EL (cell line): ENCODE results near the gene TMEM151B.

Experiments used
- DNase-seq: peaks from one replicate; pipeline ENCODE4 v3.0.0-alpha.2; 2016

The TMEM151B gene

GRCh38 chr6:44285552-44286284 lies 15.5 kb downstream of the TMEM151B start:
- DNase-seq: no peak

GRCh38 chr6:44286285-44286565 lies 16.0 kb downstream of the TMEM151B start:
- DNase-seq: no peak

- DNase-seq: no peak
Observed at GRCh38 chr6:44286747-44287146, 16.5 kb downstream of the TMEM151B start.

GRCh38 chr6:44289726-44290260 lies 19.5 kb downstream of the TMEM151B start:
- no peak for DNase-seq

- DNase-seq: no peak
Observed at GRCh38 chr6:44291841-44292240, 21.6 kb downstream of the TMEM151B start.

- no peak for DNase-seq
Observed at GRCh38 chr6:44292661-44293365, 22.6 kb downstream of the TMEM151B start.

- DNase-seq: no peak
Observed at GRCh38 chr6:44294832-44295791, 24.9 kb downstream of the TMEM151B start.

GRCh38 chr6:44297063-44298038 lies 27.1 kb downstream of the TMEM151B start:
- peak; percentile 31 for DNase-seq

- DNase-seq: no peak
Observed at GRCh38 chr6:44298055-44298803, 28.0 kb downstream of the TMEM151B start.

GRCh38 chr6:44298864-44299263 lies 28.6 kb downstream of the TMEM151B start:
- DNase-seq: no peak

- DNase-seq: no peak
Observed at GRCh38 chr6:44300292-44300823, 30.1 kb downstream of the TMEM151B start.

GRCh38 chr6:44301106-44301505 lies 30.9 kb downstream of the TMEM151B start:
- DNase-seq: no peak

GRCh38 chr6:44301782-44302564 lies 31.7 kb downstream of the TMEM151B start:
- no peak for DNase-seq

- no peak for DNase-seq
Observed at GRCh38 chr6:44302856-44303255, 32.6 kb downstream of the TMEM151B start.

GRCh38 chr6:44303842-44304241 lies 33.6 kb downstream of the TMEM151B start:
- DNase-seq: no peak

GRCh38 chr6:44304282-44305199 lies 34.3 kb downstream of the TMEM151B start:
- peak; percentile 41 for DNase-seq

GRCh38 chr6:44305200-44305725 lies 35.0 kb downstream of the TMEM151B start:
- DNase-seq: no peak

- no peak for DNase-seq
Observed at GRCh38 chr6:44306710-44307109, 36.5 kb downstream of the TMEM151B start.

- DNase-seq: no peak
Observed at GRCh38 chr6:44307217-44307616, 37.0 kb downstream of the TMEM151B start.
